Calu3 (cell line): ENCODE results near the gene TMEM150C. TPM values are rescaled to one million over a fixed set of nuclear protein-coding genes. Genes with fewer than 3 reads are reported as not detected.

ENCODE experiments used
- BruUV-seq: library from RNA; stranded (reverse); fragments of 400-500 nt; replicated peaks from 2 replicates; lab custom pipeline; 2021; lab: Mats Ljungman, UMichigan
- CTCF ChIA-PET: fragments of 300-600 bp; sonication (Branson Sonifier 250); formaldehyde crosslinking; loops from one replicate; lab custom pipeline; 2022; ENCODE audit warnings: antibody characterized with exemption; lab: Charles Lee
- DNase-seq: peaks from one replicate; pipeline ENCODE4 v3.0.0; 2022
- H3K27ac Mint-ChIP-seq: one replicate; pipeline ENCODE4 v1.8.0; 2022; ENCODE audit warnings: mixed read lengths; ENCODE audit not compliant: unreplicated experiment
- H3K27me3 Mint-ChIP-seq: one replicate; pipeline ENCODE4 v1.8.0; 2022; ENCODE audit warnings: mixed read lengths; ENCODE audit not compliant: unreplicated experiment
- H3K36me3 Mint-ChIP-seq: one replicate; pipeline ENCODE4 v1.8.0; 2022; ENCODE audit warnings: mild to moderate bottlenecking, moderate library complexity, mixed read lengths; ENCODE audit not compliant: insufficient read depth, unreplicated experiment
- H3K4me1 Mint-ChIP-seq: one replicate; pipeline ENCODE4 v1.8.0; 2022; ENCODE audit warnings: mild to moderate bottlenecking, low read depth, mixed read lengths; ENCODE audit not compliant: unreplicated experiment
- H3K4me3 Mint-ChIP-seq: one replicate; pipeline ENCODE4 v1.8.0; 2022; ENCODE audit warnings: mild to moderate bottlenecking, low read depth, moderate library complexity, mixed read lengths; ENCODE audit not compliant: unreplicated experiment
- H3K9me3 Mint-ChIP-seq: one replicate; pipeline ENCODE4 v1.8.0; 2022; ENCODE audit warnings: low read depth, mixed read lengths; ENCODE audit not compliant: unreplicated experiment
- CTCF ChIP-seq: fragments of 200-600 bp; IDR thresholded peaks from one replicate; pipeline ENCODE4 v1.8.0; 2022; ENCODE audit warnings: antibody characterized with exemption; ENCODE audit not compliant: unreplicated experiment
- intact Hi-C: fragments of 100-400 bp; cut with micrococcal nuclease; formaldehyde crosslinking; loops from one replicate; pipeline ENCODE4 v1.10.0; 2022; ENCODE audit not compliant: unreplicated experiment
- total RNA-seq: library from RNA; stranded (reverse); gene quantifications from 2 replicates; pipeline ENCODE4 v1.2.3, GENCODE V29; 2022

TMEM150C gene
- total RNA-seq, 1 experiment from 2014 or later = 1.4 TPM

GRCh38 chr4:82469791-82470345 lies 91.9 kb downstream of the TMEM150C start:
- H3K9me3 Mint-ChIP-seq = no peaks in the 10 kb centered on the region
- H3K27ac Mint-ChIP-seq = no peak overlapping the region
- H3K27me3 Mint-ChIP-seq = no peaks in the 10 kb centered on the region
- BruUV-seq = no TSS peak
- no peak for TF ChIP-seq CTCF
- no peak overlapping the region for H3K4me3 Mint-ChIP-seq
- DNase-seq = no peak
- CTCF ChIA-PET = no interaction called here
- no peaks in the 10 kb centered on the region for H3K36me3 Mint-ChIP-seq
- H3K4me1 Mint-ChIP-seq = no peaks in the 10 kb centered on the region
- intact Hi-C loops = loop anchor here (10.0 kb wide), 1 partner anchor 265 kb away; no protein-coding TSS in a partner anchor

GRCh38 chr4:82467471-82467870 lies 94.3 kb downstream of the TMEM150C start:
- TF ChIP-seq CTCF = no peak
- intact Hi-C loops = loop anchor here (10.0 kb wide), 1 partner anchor 267 kb away; no protein-coding TSS in a partner anchor
- Mint-ChIP-seq H3K27ac (no peak overlapping the region), H3K36me3 (peaks cover 7% of the 10 kb centered on the region), H3K4me3 (no peak overlapping the region), H3K27me3 (no peaks in the 10 kb centered on the region), H3K9me3 (no peaks in the 10 kb centered on the region), H3K4me1 (no peaks in the 10 kb centered on the region)
- CTCF ChIA-PET = no interaction called here
- DNase-seq = no peak
- BruUV-seq = no TSS peak

- intact Hi-C loops = loop anchor here (5.0 to 10.0 kb wide), 2 partner anchors 272 to 339 kb away; no protein-coding TSS in a partner anchor
- Mint-ChIP-seq H3K4me3 (peak overlapping the region; percentile 14), H3K4me1 (no peaks in the 10 kb centered on the region), H3K36me3 (peaks cover 7% of the 10 kb centered on the region), H3K9me3 (no peaks in the 10 kb centered on the region), H3K27me3 (no peaks in the 10 kb centered on the region), H3K27ac (no peak overlapping the region)
- BruUV-seq = no TSS peak
- CTCF ChIA-PET = interaction anchor here (1.1 kb wide), 1 partner anchor 248 kb away, joined by 3 read pairs; no protein-coding TSS in a partner anchor
- no peak for TF ChIP-seq CTCF
- DNase-seq = no peak
Observed at GRCh38 chr4:82463221-82463620, 98.6 kb downstream of the TMEM150C start.

GRCh38 chr4:82462415-82462831 lies 99.4 kb downstream of the TMEM150C start:
- BruUV-seq = no TSS peak
- Mint-ChIP-seq H3K4me1 (no peaks in the 10 kb centered on the region), H3K27ac (no peak overlapping the region), H3K27me3 (no peaks in the 10 kb centered on the region), H3K9me3 (no peaks in the 10 kb centered on the region), H3K36me3 (peaks cover 15% of the 10 kb centered on the region), H3K4me3 (no peak overlapping the region)
- intact Hi-C loops = loop anchor here (5.0 to 10.0 kb wide), 2 partner anchors 272 to 340 kb away; no protein-coding TSS in a partner anchor
- TF ChIP-seq CTCF = peak; percentile 71
- peak; percentile 79 for DNase-seq
- CTCF ChIA-PET = interaction anchor here (0.6 to 1.1 kb wide), 8 partner anchors 23 to 854 kb away, joined by 3 to 6 read pairs (median 3); no protein-coding TSS in a partner anchor
